HG02642 (cell line): ENCODE results near the gene GALR2.
"Not testable (repeated sequence)": the region's sequence is repeated elsewhere in the genome, so short reads cannot be mapped to it uniquely, and the experiment has no call there.

Experiments
- ATAC-seq: cut with Tn5 transposase; IDR thresholded peaks from one replicate; pipeline ENCODE4 v1.9.1; 2021; ENCODE audit warnings: mild to moderate bottlenecking; ENCODE audit not compliant: unreplicated experiment, poor library complexity

The GALR2 gene

GRCh38 chr17:76049836-76050537, 24.6 kb upstream of the GALR2 start:
- ATAC-seq = no peak

- no peak for ATAC-seq
These were observed 23.8 kb upstream of the GALR2 start for GRCh38 chr17:76050538-76051467.

- no peak for ATAC-seq
These were observed 23.0 kb upstream of the GALR2 start for GRCh38 chr17:76051561-76051960.

GRCh38 chr17:76053246-76054111, 21.1 kb upstream of the GALR2 start:
- no peak for ATAC-seq

- ATAC-seq = no peak
These were observed 20.5 kb upstream of the GALR2 start for GRCh38 chr17:76054112-76054476.

GRCh38 chr17:76056882-76057281, 17.7 kb upstream of the GALR2 start:
- no peak for ATAC-seq

- ATAC-seq = not testable (repeated sequence)
These were observed 16.3 kb upstream of the GALR2 start for GRCh38 chr17:76058264-76058663.

GRCh38 chr17:76063875-76064546, 10.6 kb upstream of the GALR2 start:
- ATAC-seq = no peak

GRCh38 chr17:76065775-76066174, 8.8 kb upstream of the GALR2 start:
- no peak for ATAC-seq

GRCh38 chr17:76071531-76072147, 2.9 kb upstream of the GALR2 start:
- ATAC-seq = peak; percentile 3

- peak; percentile 90 for ATAC-seq
These were observed 2.3 kb upstream of the GALR2 start, which contains the start of gene SRP68 for GRCh38 chr17:76072148-76072858. Gene SRP68 (minus strand): TSS chr17:76072517. CDS start chr17:76072491, 26 bp downstream.

GRCh38 chr17:76075364-76076145, 974 bp downstream of the GALR2 start:
- no peak for ATAC-seq

GRCh38 chr17:76076146-76076764, 1.7 kb downstream of the GALR2 start:
- ATAC-seq = no peak

GRCh38 chr17:76076765-76077583, 2.4 kb downstream of the GALR2 start:
- no peak for ATAC-seq

- ATAC-seq = no peak
These were observed 3.1 kb downstream of the GALR2 start for GRCh38 chr17:76077584-76078110.

GRCh38 chr17:76078370-76078769, 3.8 kb downstream of the GALR2 start:
- not testable (repeated sequence) for ATAC-seq
